Left hindlimb (tissue), 1 donor: ENCODE measurements around the gene KRT9.
A peak's percentile ranks its signal among the peaks of the same experiment; 100 is the strongest.
"Not testable (repeated sequence)": the region's sequence is repeated elsewhere in the genome, so short reads cannot be mapped to it uniquely, and the experiment has no call there.

ENCODE experiments used
- DNase-seq: peaks from one replicate; pipeline ENCODE4 v3.0.0-alpha.2; 2018

Gene KRT9

GRCh38 chr17:41571561-41572434, at the start of gene KRT9:
TSS of gene KRT9 (minus strand) at chr17:41572059. CDS start at chr17:41571992, 67 bp downstream.
- DNase-seq, result no peak

GRCh38 chr17:41621435-41621817, 49.6 kb upstream of the KRT9 start:
- peak; percentile 11 for DNase-seq

- peak; percentile 28 for DNase-seq
Measured at GRCh38 chr17:41620583-41621434, 49.0 kb upstream of the KRT9 start.

GRCh38 chr17:41619927-41620582, 48.2 kb upstream of the KRT9 start:
- DNase-seq, result peak; percentile 25

GRCh38 chr17:41619036-41619926, 47.4 kb upstream of the KRT9 start:
- DNase-seq, result peak; percentile 17

- peak; percentile 32 for DNase-seq
Measured at GRCh38 chr17:41618341-41619035, 46.6 kb upstream of the KRT9 start.

GRCh38 chr17:41617698-41618097, 45.8 kb upstream of the KRT9 start:
- DNase-seq, result no peak

GRCh38 chr17:41617136-41617535, 45.3 kb upstream of the KRT9 start:
- no peak for DNase-seq

GRCh38 chr17:41616486-41616885, 44.6 kb upstream of the KRT9 start:
- DNase-seq, result not testable (repeated sequence)

- DNase-seq, result no peak
Measured at GRCh38 chr17:41615454-41615853, 43.6 kb upstream of the KRT9 start.

- not testable (repeated sequence) for DNase-seq
Measured at GRCh38 chr17:41614767-41615166, 42.9 kb upstream of the KRT9 start.

- no peak for DNase-seq
Measured at GRCh38 chr17:41614098-41614497, 42.2 kb upstream of the KRT9 start.

GRCh38 chr17:41613277-41614082, 41.6 kb upstream of the KRT9 start:
- no peak for DNase-seq

- not testable (repeated sequence) for DNase-seq
Measured at GRCh38 chr17:41612376-41613160, 40.7 kb upstream of the KRT9 start, which contains the start of gene KRT16. TSS of gene KRT16 (minus strand) at chr17:41612767. CDS start at chr17:41612688, 79 bp downstream.

- DNase-seq, result no peak
Measured at GRCh38 chr17:41610965-41611640, 39.2 kb upstream of the KRT9 start.

- not testable (repeated sequence) for DNase-seq
Measured at GRCh38 chr17:41610061-41610517, 38.2 kb upstream of the KRT9 start.

- not testable (repeated sequence) for DNase-seq
Measured at GRCh38 chr17:41606930-41607329, 35.1 kb upstream of the KRT9 start.

GRCh38 chr17:41602524-41602923, 30.7 kb upstream of the KRT9 start:
- no peak for DNase-seq

GRCh38 chr17:41600318-41600717, 28.5 kb upstream of the KRT9 start:
- no peak for DNase-seq
